NCI-H446 treated with DMSO at 0.1 percent for 48 hours (cell line): ENCODE data around the gene CLN5.
A peak's percentile ranks its signal among the peaks of the same experiment; 100 is the strongest.
"Not testable (repeated sequence)": the region's sequence is repeated elsewhere in the genome, so short reads cannot be mapped to it uniquely, and the experiment has no call there.

Source experiments
- DNase-seq: peaks from one replicate; lab custom pipeline; 2025; lab: John Stamatoyannopoulos, UW

CLN5 gene

DNA sequence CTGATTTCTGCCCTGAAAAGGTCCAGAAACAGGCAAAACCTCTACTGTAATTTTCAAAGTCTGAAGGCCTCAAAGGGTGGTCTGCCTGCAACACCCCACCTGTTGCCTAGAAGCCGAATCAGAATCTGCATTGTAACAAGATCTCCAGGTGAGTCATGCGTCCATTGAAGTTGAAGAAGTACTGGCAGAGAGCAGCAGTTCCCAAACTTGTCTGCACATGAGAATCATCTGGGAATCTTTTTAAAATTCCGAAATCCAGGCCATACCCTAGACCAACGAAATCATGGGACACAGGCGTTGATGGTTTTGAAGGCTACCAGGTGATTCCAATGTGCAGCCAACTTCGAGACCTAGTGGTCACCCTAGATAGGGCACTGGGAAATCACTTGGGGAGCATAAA lies 16.0 kb upstream of the CLN5 start:
- no peak for DNase-seq

DNA sequence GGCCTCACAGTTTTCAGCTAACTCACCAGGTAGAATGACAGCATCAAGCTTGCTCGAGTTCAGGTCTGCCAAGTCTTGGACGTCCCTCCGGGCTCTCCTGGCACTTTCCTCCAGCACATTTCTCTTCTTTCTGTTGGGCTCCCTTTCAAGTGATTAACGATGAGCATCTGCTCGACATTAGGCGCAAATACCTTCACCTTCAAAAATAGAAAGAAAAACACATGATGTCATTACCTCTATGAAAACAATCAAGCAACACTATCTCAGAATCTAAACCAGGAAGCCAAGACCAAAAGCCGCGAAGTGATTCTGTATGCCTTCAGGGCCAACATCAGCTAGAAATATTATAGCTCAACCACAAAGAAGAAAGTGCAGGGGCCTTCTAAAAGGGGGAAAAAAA lies 15.4 kb upstream of the CLN5 start:
- DNase-seq: peak; percentile 67

DNA sequence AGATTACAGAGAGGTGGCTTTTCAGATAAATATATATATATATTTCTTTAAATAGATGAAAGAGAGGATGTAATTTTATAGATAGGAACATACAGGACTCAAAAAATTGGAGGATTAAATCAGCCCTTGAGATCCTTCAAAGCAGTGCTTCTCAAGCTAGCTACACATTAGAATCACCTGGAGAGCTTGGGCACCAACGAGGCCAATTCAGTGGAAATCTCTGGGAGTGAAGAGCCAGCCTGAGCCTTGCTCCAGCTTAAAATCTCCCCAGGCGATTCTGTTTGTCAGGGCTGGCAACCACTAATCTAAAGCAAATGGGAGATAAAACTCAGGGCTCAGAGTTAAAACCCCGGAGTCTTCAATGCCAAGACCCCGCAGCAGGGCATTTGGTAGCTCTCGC lies 15.0 kb upstream of the CLN5 start:
- DNase-seq: no peak

GRCh38 chr13:76980075-76980718 lies 11.7 kb upstream of the CLN5 start:
- no peak for DNase-seq

GRCh38 chr13:76982061-76982460 lies 9.8 kb upstream of the CLN5 start:
- DNase-seq: no peak

- no peak for DNase-seq
These were observed 8.2 kb upstream of the CLN5 start for GRCh38 chr13:76983676-76984075.

- no peak for DNase-seq
These were observed 467 bp upstream of the CLN5 start for GRCh38 chr13:76991432-76991795.

GRCh38 chr13:76992548-76993001 lies 694 bp downstream of the CLN5 start:
- no peak for DNase-seq

DNA sequence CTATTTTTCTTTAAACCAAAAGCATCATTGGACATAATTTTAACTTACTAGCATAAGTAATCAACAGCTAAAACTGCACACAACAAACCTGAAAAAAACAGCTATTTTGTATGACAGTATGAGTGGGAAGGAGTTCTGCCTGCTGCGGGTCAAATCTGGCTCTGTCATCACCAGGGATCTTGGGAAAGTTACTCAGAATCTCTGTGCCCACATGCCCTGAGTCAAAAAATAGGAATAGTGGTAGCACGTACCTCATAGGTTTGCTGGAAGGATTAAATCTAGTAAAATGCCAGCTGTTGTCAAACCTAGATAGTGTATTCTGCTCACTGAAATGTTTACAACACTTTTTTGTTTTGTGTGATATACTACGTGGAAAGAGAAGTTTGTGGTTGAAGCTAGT lies 1.1 kb downstream of the CLN5 start:
- no peak for DNase-seq

- no peak for DNase-seq
These were observed 1.6 kb downstream of the CLN5 start for GRCh38 chr13:76993473-76993872.

DNA sequence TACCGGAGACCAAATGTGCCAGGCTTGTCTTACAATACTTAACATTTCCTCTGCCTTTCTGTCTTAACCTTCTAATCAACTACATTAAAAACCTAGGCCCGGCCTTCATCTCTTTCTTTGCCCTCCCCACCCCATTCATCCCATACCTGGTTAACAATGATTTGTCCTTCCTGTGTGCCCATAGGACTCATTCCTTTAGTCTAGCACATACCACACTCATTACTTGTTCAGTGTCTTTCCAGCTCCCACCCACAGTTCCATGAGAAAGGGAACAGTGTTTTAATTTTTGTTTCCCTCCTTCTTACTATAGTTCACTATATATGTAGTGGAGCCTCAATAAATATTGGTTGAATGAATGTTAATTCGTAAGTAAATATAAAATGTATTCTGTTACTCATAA lies 2.4 kb downstream of the CLN5 start:
- no peak for DNase-seq

DNA sequence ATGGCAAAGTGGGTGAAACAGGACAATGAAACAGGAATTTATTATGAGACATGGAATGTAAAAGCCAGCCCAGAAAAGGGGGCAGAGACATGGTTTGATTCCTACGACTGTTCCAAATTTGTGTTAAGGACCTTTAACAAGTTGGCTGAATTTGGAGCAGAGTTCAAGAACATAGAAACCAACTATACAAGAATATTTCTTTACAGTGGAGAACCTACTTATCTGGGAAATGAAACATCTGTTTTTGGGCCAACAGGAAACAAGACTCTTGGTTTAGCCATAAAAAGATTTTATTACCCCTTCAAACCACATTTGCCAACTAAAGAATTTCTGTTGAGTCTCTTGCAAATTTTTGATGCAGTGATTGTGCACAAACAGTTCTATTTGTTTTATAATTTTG lies 8.6 kb downstream of the CLN5 start:
- DNase-seq: no peak

DNA sequence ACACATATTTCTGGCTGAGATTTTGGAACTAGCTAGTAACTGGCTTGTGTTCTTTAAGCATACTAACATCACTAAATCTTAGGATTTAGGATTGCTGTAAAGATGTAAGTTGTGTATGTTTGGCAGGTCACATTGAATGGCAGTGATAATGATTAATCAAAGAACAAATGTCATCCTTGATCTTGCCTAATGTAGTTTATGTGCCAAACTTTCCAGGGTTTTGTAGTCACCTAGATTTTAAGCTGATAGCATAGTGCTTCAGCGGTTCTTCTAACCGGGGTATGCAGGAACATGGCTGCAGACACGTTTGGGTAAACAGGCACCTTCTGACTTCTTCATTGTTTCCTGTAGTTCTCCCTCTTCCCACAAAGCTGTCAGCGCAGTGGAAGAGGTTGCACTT lies 9.7 kb downstream of the CLN5 start:
- no peak for DNase-seq

DNA sequence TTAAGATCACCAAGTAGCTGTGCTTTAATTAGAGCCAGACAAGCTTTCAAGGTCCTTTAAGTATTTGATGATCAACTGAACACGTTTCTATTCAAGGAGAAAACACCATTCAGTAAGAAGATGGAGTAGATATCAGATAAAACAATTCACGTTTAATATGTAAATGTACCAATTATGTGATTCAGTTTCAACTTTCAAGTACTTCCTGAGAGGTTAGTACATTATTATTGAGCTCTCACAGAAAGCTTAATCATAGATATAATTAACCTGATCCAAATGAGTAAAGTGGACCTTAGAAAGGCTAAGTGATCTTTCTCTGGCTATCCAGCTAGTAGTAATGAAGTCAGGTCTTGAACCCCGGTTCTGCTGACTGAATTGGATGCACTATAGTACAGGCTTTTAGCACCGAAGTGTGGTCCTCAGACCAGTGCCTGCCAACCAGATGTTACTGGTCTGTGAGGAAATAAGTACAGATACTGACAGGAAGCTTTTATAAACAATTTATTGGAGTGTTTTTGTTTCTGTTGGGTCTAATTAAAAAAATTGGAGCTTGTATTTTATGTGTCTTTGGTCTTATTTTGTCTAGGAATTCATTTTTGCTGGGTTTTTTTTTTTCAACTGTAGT lies 10.2 kb downstream of the CLN5 start:
- DNase-seq: no peak

- DNase-seq: no peak
These were observed 10.8 kb downstream of the CLN5 start for GRCh38 chr13:77002590-77003190.

- not testable (repeated sequence) for DNase-seq
These were observed 16.5 kb downstream of the CLN5 start for GRCh38 chr13:77008337-77008736.

GRCh38 chr13:77009011-77009410 lies 17.1 kb downstream of the CLN5 start:
- DNase-seq: no peak

- not testable (repeated sequence) for DNase-seq
These were observed 17.8 kb downstream of the CLN5 start for GRCh38 chr13:77009719-77010118.

GRCh38 chr13:77013853-77014542 lies 22.1 kb downstream of the CLN5 start:
- DNase-seq: no peak

DNA sequence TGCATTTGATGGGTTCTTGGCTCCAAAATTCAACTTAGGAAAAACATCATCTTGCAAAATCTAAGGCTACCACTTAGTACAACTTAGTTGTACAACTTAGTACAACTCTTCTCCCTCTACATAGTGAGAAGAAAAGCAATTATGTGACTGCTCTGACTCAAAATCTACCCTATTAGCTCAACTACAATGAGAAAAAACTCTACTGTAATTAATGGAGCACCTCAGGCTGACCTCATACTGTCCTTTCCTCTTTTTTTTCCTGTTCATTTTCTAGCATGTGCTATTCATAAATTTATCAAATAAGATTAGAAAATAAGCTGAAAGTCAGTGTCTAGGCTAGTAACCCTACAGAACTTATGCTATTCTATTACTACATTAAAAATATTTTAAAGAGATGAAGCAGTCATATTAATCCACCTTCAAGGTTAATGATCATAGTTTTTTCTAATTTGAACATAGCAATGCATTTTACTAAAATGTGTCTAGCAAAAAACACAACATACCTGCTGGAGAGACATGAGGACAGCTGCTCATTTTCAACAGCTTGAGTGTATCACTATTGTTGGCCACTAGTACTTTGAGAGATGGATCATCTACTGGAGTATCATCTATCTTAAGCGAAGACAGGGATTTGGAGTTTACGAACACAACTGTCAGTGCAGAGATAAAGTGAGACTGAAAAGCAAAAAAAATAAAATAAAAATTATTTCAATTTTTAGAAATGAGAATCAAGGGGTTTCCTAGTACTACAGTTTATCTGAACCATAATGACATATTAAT lies 23.2 kb downstream of the CLN5 start:
- DNase-seq: no peak

GRCh38 chr13:77016251-77016812 lies 24.5 kb downstream of the CLN5 start:
- no peak for DNase-seq
